Kidney (tissue), 14 donors: Measurements from ENCODE around the gene SERINC5. TPM values are rescaled to one million over a fixed set of nuclear protein-coding genes. Genes with fewer than 3 reads are reported as not detected.

Experiments
- DNase-seq, 5 donors: peaks; one replicate each; pipeline ENCODE4 v3.0.0-alpha.2; 2013 to 2020
- FAIRE-seq: peaks from 2 replicates; lab custom pipeline; 2012; peaks lifted over from hg19 to GRCh38; lab: Jason Lieb, UNC
- H3K27ac ChIP-seq, 2 donors: one replicate each; pipeline ENCODE4 v1.7.0; 2013; ENCODE audit warnings: low read depth in 2 of 2, low read length in 2 of 2, inconsistent platforms in 1 of 2
- H3K27me3 ChIP-seq: one replicate; pipeline ENCODE4 v1.7.1; 2013; ENCODE audit warnings: low read length, inconsistent platforms; ENCODE audit not compliant: control insufficient read depth, insufficient read depth
- H3K36me3 ChIP-seq, 3 donors: one replicate each; pipeline versions ENCODE4 v1.7.0 to v1.7.1; 2013; ENCODE audit warnings: low read length in 3 of 3, control low read depth in 1 of 3, inconsistent platforms in 1 of 3; ENCODE audit not compliant: insufficient read depth in 3 of 3, control insufficient read depth in 2 of 3
- H3K4me1 ChIP-seq, 3 donors: one replicate each; pipeline versions ENCODE4 v1.7.0 to v1.7.1; 2013; ENCODE audit warnings: low read length in 3 of 3, inconsistent platforms in 1 of 3, low read depth in 1 of 3; ENCODE audit not compliant: control insufficient read depth in 2 of 3, insufficient read depth in 2 of 3
- H3K4me3 ChIP-seq, 3 donors: one replicate each; pipeline versions ENCODE4 v1.7.0 to v1.8.1; 2013; ENCODE audit warnings: low read length in 3 of 3, control low read depth in 1 of 3, inconsistent platforms in 1 of 3
- H3K9ac ChIP-seq, 3 donors: one replicate each; pipeline versions ENCODE4 v1.7.0 to v1.7.1; 2013; ENCODE audit warnings: low read length in 3 of 3, control low read depth in 1 of 3, inconsistent platforms in 1 of 3
- H3K9me3 ChIP-seq, 3 donors: one replicate each; pipeline versions ENCODE4 v1.7.0 to v1.7.1; 2013; ENCODE audit warnings: low read length in 3 of 3, control low read depth in 1 of 3, inconsistent platforms in 1 of 3; ENCODE audit not compliant: control insufficient read depth in 2 of 3, insufficient read depth in 1 of 3
- CTCF ChIP-seq: IDR thresholded peaks from 3 replicates; pipeline ENCODE4 v1.5.1; 2012; ENCODE audit warnings: mild to moderate bottlenecking, moderate library complexity, borderline replicate concordance; ENCODE audit not compliant: insufficient read depth; ENCODE audit errors: extremely low read depth
- intact Hi-C: fragments of 100-400 bp; cut with DNase I; formaldehyde crosslinking; loops from one replicate; pipeline ENCODE4 v1.11.1; 2022
- polyA plus RNA-seq: library from polyadenylated mRNA; stranded (reverse); fragments of 350-450 nt; fragmentation: Illumina TruSeq; extraction: RNeasy Lipid Tissue Mini Kit (QIAGEN cat#74804); gene quantifications from one replicate; pipeline ENCODE4 v1.2.3, GENCODE V29; 2014; ENCODE audit warnings: low read depth, low replicate concordance; ENCODE audit not compliant: insufficient read depth
- total RNA-seq: library from RNA; stranded (reverse); fragmentation: NEBNext Ultra II Directional; extraction: Animal tissue kit (Norgen Biotek cat#: 25700); gene quantifications from one replicate; pipeline ENCODE4 v1.2.1, GENCODE V29; 2021
- donor health status: control.
- donor health status: control.
- donor health status: control.
- donor health status: control.
- donor health status: control.
- donor health status: DM: yes; HTN: yes; CAD: no.
- donor health status: Normal renal cell carcinoma (clear cell type).

Gene SERINC5
- total and polyA plus RNA-seq, 2 donors from 2014 or later, result 3.9 to 23.8 TPM

GRCh38 chr5:80128141-80128540 is 127.7 kb downstream of the SERINC5 start:
- Histone ChIP-seq H3K27ac (no peak overlapping the region), H3K27me3 (no peaks in the 10 kb centered on the region), H3K9me3 (no peaks in the 10 kb centered on the region), H3K4me1 (peaks cover 0 to 4% (median 0%) of the 10 kb centered on the region in 3 donors), H3K4me3 (no peak overlapping the region), H3K9ac (no peak overlapping the region), H3K36me3 (no peaks in the 10 kb centered on the region)
- intact Hi-C loops, result no loop called here
- DNase-seq (peak in 4 of 5 donors; percentile 55 to 81 (median 68)), FAIRE-seq (no peak)
- TF ChIP-seq CTCF, result no peak

GRCh38 chr5:80127116-80127552 is 128.7 kb downstream of the SERINC5 start:
- Histone ChIP-seq H3K9ac (no peak overlapping the region), H3K4me1 (peaks cover 0 to 4% (median 0%) of the 10 kb centered on the region in 3 donors), H3K27ac (no peak overlapping the region), H3K27me3 (no peaks in the 10 kb centered on the region), H3K4me3 (no peak overlapping the region), H3K9me3 (no peaks in the 10 kb centered on the region), H3K36me3 (no peaks in the 10 kb centered on the region)
- TF ChIP-seq CTCF, result no peak
- FAIRE-seq (no peak), DNase-seq (no peak)
- intact Hi-C loops, result no loop called here

GRCh38 chr5:80125962-80126480 is 129.8 kb downstream of the SERINC5 start:
- Histone ChIP-seq H3K27ac (no peak overlapping the region), H3K9ac (no peak overlapping the region), H3K36me3 (no peaks in the 10 kb centered on the region), H3K27me3 (no peaks in the 10 kb centered on the region), H3K4me1 (peaks cover 0 to 4% (median 0%) of the 10 kb centered on the region in 3 donors), H3K9me3 (no peaks in the 10 kb centered on the region), H3K4me3 (no peak overlapping the region)
- intact Hi-C loops, result no loop called here
- FAIRE-seq (no peak), DNase-seq (no peak)
- TF ChIP-seq CTCF, result no peak
